Mesenteric fat pad (tissue), 1 donor: ENCODE data around the gene FAM174C. TPM values are rescaled to one million over a fixed set of nuclear protein-coding genes. Genes with fewer than 3 reads are reported as not detected.
A peak's percentile ranks its signal among the peaks of the same experiment; 100 is the strongest.
"Not testable (repeated sequence)": the region's sequence is repeated elsewhere in the genome, so short reads cannot be mapped to it uniquely, and the experiment has no call there.

Experiments used
- DNase-seq: peaks from one replicate; pipeline ENCODE4 v3.0.0-alpha.2; 2020; ENCODE audit warnings: low spot score
- total RNA-seq: library from RNA; stranded (reverse); fragmentation: NEBNext Ultra II Directional; extraction: Animal tissue kit (Norgen Biotek cat#: 25700); gene quantifications from one replicate; pipeline ENCODE4 v1.2.1, GENCODE V29; 2021
- donor health status: DM: yes; HTN: yes; CAD: no.

FAM174C gene
- total RNA-seq, 1 donor from 2014 or later, result 53.2 TPM

- DNase-seq, result no peak
Measured at GRCh38 chr19:1316466-1316865, 41.1 kb downstream of the FAM174C start.

- DNase-seq, result no peak
Measured at GRCh38 chr19:1317274-1318003, 42.1 kb downstream of the FAM174C start.

DNA sequence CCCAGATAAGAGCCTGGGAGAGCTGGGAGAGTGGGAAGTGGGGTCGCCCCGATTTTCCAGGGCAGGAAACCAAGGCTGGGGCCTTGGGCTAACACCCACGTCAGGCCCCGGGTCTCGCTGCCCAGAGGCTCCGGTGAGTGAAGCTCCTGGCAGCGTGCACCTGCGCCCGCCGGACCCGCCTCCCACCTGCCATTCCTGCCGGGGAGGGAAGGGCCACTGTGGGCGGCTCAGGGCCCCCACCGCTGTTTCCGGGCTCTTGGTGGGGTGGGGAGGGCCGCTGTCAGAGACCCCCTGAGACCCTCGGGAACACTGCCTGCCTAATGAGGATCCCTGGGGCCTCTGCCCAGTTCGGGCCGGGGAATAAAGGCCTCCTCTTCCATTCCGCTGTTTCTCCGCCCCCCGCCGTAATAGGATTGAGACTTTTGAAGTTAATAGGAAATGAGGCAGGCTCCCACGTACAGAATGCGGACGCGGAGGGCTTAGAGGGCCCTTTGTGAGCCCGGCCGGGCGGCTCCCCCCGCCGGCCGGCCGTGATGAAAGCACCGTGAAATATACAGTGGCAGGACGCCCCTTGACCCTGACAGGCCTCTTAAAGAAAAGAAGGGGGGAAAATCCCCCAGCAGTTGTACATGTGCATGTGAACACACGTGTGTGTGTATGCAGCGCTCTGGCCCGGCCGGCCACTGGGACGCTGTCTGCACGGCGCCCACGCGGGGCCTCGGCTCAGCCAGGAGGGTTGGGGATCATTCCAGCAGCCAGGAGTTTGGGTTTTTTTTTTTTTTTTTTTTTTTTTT, 43.5 kb downstream of the FAM174C start:
- DNase-seq, result no peak

GRCh38 chr19:1320282-1320650, 44.9 kb downstream of the FAM174C start:
- DNase-seq, result not testable (repeated sequence)

GRCh38 chr19:1321539-1321938, 46.2 kb downstream of the FAM174C start:
- DNase-seq, result no peak

GRCh38 chr19:1322198-1322981, 47.1 kb downstream of the FAM174C start:
- DNase-seq, result no peak

GRCh38 chr19:1324249-1324805, 49.0 kb downstream of the FAM174C start:
- DNase-seq, result no peak

- peak; percentile 92 for DNase-seq
Measured at GRCh38 chr19:1324806-1325567, 49.7 kb downstream of the FAM174C start.

GRCh38 chr19:1325568-1326294, 50.4 kb downstream of the FAM174C start:
- DNase-seq, result no peak

DNA sequence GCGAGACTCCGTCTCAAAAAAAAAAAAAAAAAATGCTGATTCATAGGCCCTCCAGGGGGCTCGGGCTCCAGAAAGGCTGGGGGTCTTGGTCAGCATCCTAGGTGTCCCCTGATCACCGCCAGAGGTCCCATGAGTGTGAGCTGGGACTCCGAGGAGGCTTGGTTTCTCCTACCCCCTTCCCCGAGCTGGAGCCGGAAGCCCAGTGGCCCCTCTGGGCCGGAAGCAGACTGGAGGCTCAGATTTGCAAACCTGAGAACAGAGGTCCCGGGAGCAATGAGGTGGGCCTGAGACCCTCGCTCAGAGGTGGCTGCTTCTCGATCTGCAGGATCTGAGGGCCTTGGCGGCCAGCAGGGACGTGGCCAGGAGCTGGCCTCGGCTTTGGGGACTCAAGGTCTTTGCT, 51.8 kb downstream of the FAM174C start:
- DNase-seq, result no peak

Other genes starting within 250 kb of the FAM174C start
- gene CNN2, start 248.9 kb upstream of the FAM174C start, total RNA-seq, result 124 TPM
- 19.9 TPM for gene ABCA7, start 235.4 kb upstream of the FAM174C start, total RNA-seq
- 25.5 TPM for gene ARHGAP45, start 208.4 kb upstream of the FAM174C start, total RNA-seq
- gene POLR2E, start 180.2 kb upstream of the FAM174C start, total RNA-seq, result 205 TPM
- 920 TPM for gene GPX4, start 171.5 kb upstream of the FAM174C start, total RNA-seq
- 139 TPM for gene SBNO2, start 101.3 kb upstream of the FAM174C start, total RNA-seq
- gene STK11, start 69.8 kb upstream of the FAM174C start, total RNA-seq, result 60.8 TPM
- 6.2 TPM for gene CBARP, start 37.5 kb upstream of the FAM174C start, total RNA-seq
- gene ATP5F1D, start 33.8 kb upstream of the FAM174C start, total RNA-seq, result 189 TPM
- 156 TPM for gene MIDN, start 26.9 kb upstream of the FAM174C start, total RNA-seq
- gene CIRBP, start 6.2 kb upstream of the FAM174C start, total RNA-seq, result 243 TPM
- gene EFNA2, start 10.3 kb downstream of the FAM174C start, total RNA-seq, result not detected
- gene NDUFS7, start 108.4 kb downstream of the FAM174C start, total RNA-seq, result 75.3 TPM
- gene GAMT, start 126.0 kb downstream of the FAM174C start, total RNA-seq, result 8.4 TPM
- 110 TPM for gene DAZAP1, start 132.1 kb downstream of the FAM174C start, total RNA-seq
- 909 TPM for gene RPS15, start 162.9 kb downstream of the FAM174C start, total RNA-seq
- 0.10 TPM for gene APC2, start 174.6 kb downstream of the FAM174C start, total RNA-seq
- 21.6 TPM for gene C19orf25, start 203.7 kb downstream of the FAM174C start, total RNA-seq
- gene PCSK4, start 214.8 kb downstream of the FAM174C start, total RNA-seq, result 0.96 TPM
- gene REEP6, start 215.7 kb downstream of the FAM174C start, total RNA-seq, result 7.4 TPM
- gene ADAMTSL5, start 237.5 kb downstream of the FAM174C start, total RNA-seq, result 1.8 TPM
- not detected for gene PLK5, start 248.5 kb downstream of the FAM174C start, total RNA-seq